Astrocyte (in vitro differentiated cells and primary cell): Measurements from ENCODE around the gene SEPTIN3.

ENCODE experiments used
- CTCF ChIP-seq: IDR thresholded peaks from 2 replicates; pipeline ENCODE4 v1.5.1; 2011; ENCODE audit warnings: low read depth, mild to moderate bottlenecking, inconsistent platforms, low read length, moderate library complexity; ENCODE audit not compliant: insufficient read depth
- EZH2 ChIP-seq: IDR thresholded peaks from 2 replicates; pipeline ENCODE4 v1.6.1; 2012; ENCODE audit warnings: mild to moderate bottlenecking, low read length, inconsistent platforms; ENCODE audit not compliant: insufficient read depth

GRCh38 chr22:41948142-41948541 is 21.1 kb upstream of the SEPTIN3 start:
- TF ChIP-seq CTCF (no peak), EZH2 (no peak)
